ENCODE data around the gene RGMB.

The RGMB gene

GRCh38 chr5:98773214-98773463, 324 bp upstream of the RGMB start:
- peaks cover 33% of the 10 kb centered on the region for H3K27me3 Mint-ChIP-seq
- H3K9me3 Mint-ChIP-seq: no peaks in the 10 kb centered on the region
- H3K4me1 Mint-ChIP-seq (ENCODE audit: low read depth): peaks cover 66% of the 10 kb centered on the region
- peak overlapping the region; percentile 76 for H3K27ac Mint-ChIP-seq
- H3K36me3 Mint-ChIP-seq (ENCODE audit: low read depth): no peaks in the 10 kb centered on the region
- peak overlapping the region; percentile 94 for H3K4me3 Mint-ChIP-seq

GRCh38 chr5:98774192-98775033, 950 bp downstream of the RGMB start:
- H3K4me1 Mint-ChIP-seq (ENCODE audit: low read depth): peaks cover 60% of the 10 kb centered on the region
- peaks cover 28% of the 10 kb centered on the region for H3K27me3 Mint-ChIP-seq
- H3K9me3 Mint-ChIP-seq: no peaks in the 10 kb centered on the region
- peak overlapping the region; percentile 94 for H3K4me3 Mint-ChIP-seq
- H3K27ac Mint-ChIP-seq: peak overlapping the region; percentile 83
- no peaks in the 10 kb centered on the region for H3K36me3 Mint-ChIP-seq (ENCODE audit: low read depth)

GRCh38 chr5:98775246-98776065, 2.0 kb downstream of the RGMB start:
- Mint-ChIP-seq H3K36me3 (ENCODE audit: low read depth) (no peaks in the 10 kb centered on the region), H3K4me1 (ENCODE audit: low read depth) (peaks cover 52% of the 10 kb centered on the region), H3K9me3 (no peaks in the 10 kb centered on the region), H3K27me3 (peaks cover 21% of the 10 kb centered on the region), H3K4me3 (peak overlapping the region; percentile 94), H3K27ac (no peak overlapping the region)

- H3K36me3 Mint-ChIP-seq (ENCODE audit: low read depth): no peaks in the 10 kb centered on the region
- H3K27ac Mint-ChIP-seq: no peak overlapping the region
Observed at GRCh38 chr5:98776066-98776705, 2.7 kb downstream of the RGMB start.

GRCh38 chr5:98777295-98777694, 3.8 kb downstream of the RGMB start:
- H3K27me3 Mint-ChIP-seq: peaks cover 16% of the 10 kb centered on the region
- no peaks in the 10 kb centered on the region for H3K9me3 Mint-ChIP-seq
- H3K4me3 Mint-ChIP-seq: no peak overlapping the region
- H3K27ac Mint-ChIP-seq: no peak overlapping the region
- H3K4me1 Mint-ChIP-seq (ENCODE audit: low read depth): peaks cover 38% of the 10 kb centered on the region
- peaks cover 4% of the 10 kb centered on the region for H3K36me3 Mint-ChIP-seq (ENCODE audit: low read depth)

More at GRCh38 chr5:98776066-98776705, 2.7 kb downstream of the RGMB start:
- H3K4me3 Mint-ChIP-seq: peak overlapping the region; percentile 94
- peaks cover 21% of the 10 kb centered on the region for H3K27me3 Mint-ChIP-seq
- peaks cover 45% of the 10 kb centered on the region for H3K4me1 Mint-ChIP-seq (ENCODE audit: low read depth)
- H3K9me3 Mint-ChIP-seq: no peaks in the 10 kb centered on the region

- Mint-ChIP-seq H3K4me3 (no peak overlapping the region), H3K4me1 (ENCODE audit: low read depth) (peaks cover 27% of the 10 kb centered on the region), H3K27ac (no peak overlapping the region), H3K9me3 (no peaks in the 10 kb centered on the region), H3K27me3 (peaks cover 6% of the 10 kb centered on the region), H3K36me3 (ENCODE audit: low read depth) (peaks cover 8% of the 10 kb centered on the region)
Observed at GRCh38 chr5:98779264-98779877, 5.9 kb downstream of the RGMB start.

GRCh38 chr5:98780390-98780789, 6.9 kb downstream of the RGMB start:
- peaks cover 16% of the 10 kb centered on the region for H3K4me1 Mint-ChIP-seq (ENCODE audit: low read depth)
- no peaks in the 10 kb centered on the region for H3K9me3 Mint-ChIP-seq
- H3K36me3 Mint-ChIP-seq (ENCODE audit: low read depth): peaks cover 8% of the 10 kb centered on the region
- no peaks in the 10 kb centered on the region for H3K27me3 Mint-ChIP-seq
- no peak overlapping the region for H3K27ac Mint-ChIP-seq
- no peak overlapping the region for H3K4me3 Mint-ChIP-seq

- H3K27me3 Mint-ChIP-seq: no peaks in the 10 kb centered on the region
- peaks cover 11% of the 10 kb centered on the region for H3K36me3 Mint-ChIP-seq (ENCODE audit: low read depth)
- H3K27ac Mint-ChIP-seq: no peak overlapping the region
- H3K4me1 Mint-ChIP-seq (ENCODE audit: low read depth): peaks cover 11% of the 10 kb centered on the region
- H3K4me3 Mint-ChIP-seq: no peak overlapping the region
- no peaks in the 10 kb centered on the region for H3K9me3 Mint-ChIP-seq
Observed at GRCh38 chr5:98781520-98781919, 8.1 kb downstream of the RGMB start.

GRCh38 chr5:98781964-98782363, 8.5 kb downstream of the RGMB start:
- no peak overlapping the region for H3K4me3 Mint-ChIP-seq
- H3K27ac Mint-ChIP-seq: no peak overlapping the region
- H3K4me1 Mint-ChIP-seq (ENCODE audit: low read depth): peaks cover 12% of the 10 kb centered on the region
- no peaks in the 10 kb centered on the region for H3K9me3 Mint-ChIP-seq
- H3K27me3 Mint-ChIP-seq: no peaks in the 10 kb centered on the region
- peaks cover 13% of the 10 kb centered on the region for H3K36me3 Mint-ChIP-seq (ENCODE audit: low read depth)

GRCh38 chr5:98783051-98783649, 9.7 kb downstream of the RGMB start:
- Mint-ChIP-seq H3K4me1 (ENCODE audit: low read depth) (peaks cover 9% of the 10 kb centered on the region), H3K36me3 (ENCODE audit: low read depth) (peaks cover 13% of the 10 kb centered on the region), H3K27me3 (no peaks in the 10 kb centered on the region), H3K27ac (no peak overlapping the region), H3K4me3 (no peak overlapping the region), H3K9me3 (no peaks in the 10 kb centered on the region)

GRCh38 chr5:98784411-98784810, 10.9 kb downstream of the RGMB start:
- H3K27me3 Mint-ChIP-seq: no peaks in the 10 kb centered on the region
- H3K4me3 Mint-ChIP-seq: no peak overlapping the region
- peaks cover 9% of the 10 kb centered on the region for H3K4me1 Mint-ChIP-seq (ENCODE audit: low read depth)
- H3K9me3 Mint-ChIP-seq: no peaks in the 10 kb centered on the region
- peaks cover 13% of the 10 kb centered on the region for H3K36me3 Mint-ChIP-seq (ENCODE audit: low read depth)
- H3K27ac Mint-ChIP-seq: no peak overlapping the region

GRCh38 chr5:98785244-98785643, 11.8 kb downstream of the RGMB start:
- Mint-ChIP-seq H3K9me3 (no peaks in the 10 kb centered on the region), H3K36me3 (ENCODE audit: low read depth) (peaks cover 13% of the 10 kb centered on the region), H3K4me3 (no peak overlapping the region), H3K27me3 (no peaks in the 10 kb centered on the region), H3K4me1 (ENCODE audit: low read depth) (peaks cover 9% of the 10 kb centered on the region), H3K27ac (no peak overlapping the region)

- Mint-ChIP-seq H3K4me1 (ENCODE audit: low read depth) (peaks cover 9% of the 10 kb centered on the region), H3K9me3 (no peaks in the 10 kb centered on the region), H3K27ac (no peak overlapping the region), H3K36me3 (ENCODE audit: low read depth) (peaks cover 13% of the 10 kb centered on the region), H3K27me3 (no peaks in the 10 kb centered on the region), H3K4me3 (no peak overlapping the region)
Observed at GRCh38 chr5:98786191-98786853, 12.9 kb downstream of the RGMB start.

- H3K27ac Mint-ChIP-seq: no peak overlapping the region
- H3K4me1 Mint-ChIP-seq (ENCODE audit: low read depth): peaks cover 6% of the 10 kb centered on the region
- no peaks in the 10 kb centered on the region for H3K27me3 Mint-ChIP-seq
- H3K4me3 Mint-ChIP-seq: no peak overlapping the region
- no peaks in the 10 kb centered on the region for H3K9me3 Mint-ChIP-seq
- H3K36me3 Mint-ChIP-seq (ENCODE audit: low read depth): peaks cover 9% of the 10 kb centered on the region
Observed at GRCh38 chr5:98787131-98787719, 13.8 kb downstream of the RGMB start.
